Panc1 (cell line): ENCODE measurements around the gene DCLRE1B. TPM values are rescaled to one million over a fixed set of nuclear protein-coding genes. Genes with fewer than 3 reads are reported as not detected.

Source experiments
- ATAC-seq: fragments of 200-7000 bp; cut with Tn5 transposase; 2 replicates; pipeline ENCODE4 v1.9.1; 2020; ENCODE audit warnings: mild to moderate bottlenecking, moderate library complexity
- BruUV-seq: library from RNA; stranded (reverse); fragments of 400-500 nt; replicated peaks from 2 replicates; lab custom pipeline; 2021; lab: Mats Ljungman, UMichigan
- CTCF ChIA-PET: fragments of 300-600 bp; sonication (Branson Sonifier 250); formaldehyde crosslinking; loops from one replicate; lab custom pipeline; 2022; ENCODE audit warnings: antibody characterized with exemption; lab: Charles Lee
- POLR2A ChIA-PET: fragments of 300-600 bp; sonication (Branson Sonifier 250); formaldehyde crosslinking; loops from one replicate; lab custom pipeline; 2022; ENCODE audit warnings: antibody characterized with exemption; lab: Charles Lee
- DNase-seq: peaks from one replicate; pipeline ENCODE4 v3.0.0-alpha.2; 2010; ENCODE audit warnings: low read depth, low spot score
- H3K27ac ChIP-seq: 2 replicates; pipeline ENCODE4 v1.5.1; 2011; ENCODE audit warnings: mild to moderate bottlenecking, low read length, inconsistent platforms
- H3K27me3 ChIP-seq: fragments of 200-500 bp; sonication (Bioruptor generic); 2 replicates; pipeline ENCODE4 v1.6.0; 2014; ENCODE audit warnings: low read length, inconsistent platforms; ENCODE audit not compliant: control insufficient read depth, insufficient read depth
- H3K36me3 ChIP-seq: fragments of 200-500 bp; sonication (Bioruptor generic); 2 replicates; pipeline ENCODE4 v1.5.1; 2014; ENCODE audit warnings: inconsistent platforms, mild to moderate bottlenecking, low read length, moderate library complexity; ENCODE audit not compliant: control insufficient read depth, insufficient read depth
- H3K4me1 ChIP-seq: 2 replicates; pipeline ENCODE4 v1.5.1; 2011; ENCODE audit warnings: inconsistent platforms, mild to moderate bottlenecking, low read length, moderate library complexity; ENCODE audit not compliant: control insufficient read depth, insufficient read depth
- H3K4me3 ChIP-seq, 2 experiments: 2 replicates each; pipeline ENCODE4 v1.5.1; 2011 to 2012; ENCODE audit warnings: low read depth in 2 of 2, low read length in 2 of 2, mild to moderate bottlenecking in 2 of 2, inconsistent platforms in 1 of 2, moderate library complexity in 1 of 2
- H3K9me3 ChIP-seq: fragments of 200-500 bp; sonication (Bioruptor generic); 2 replicates; pipeline ENCODE4 v1.5.1; 2014; ENCODE audit warnings: low read depth, mild to moderate bottlenecking, inconsistent platforms, low read length, moderate library complexity; ENCODE audit not compliant: control insufficient read depth, insufficient read depth
- CTCF ChIP-seq: fragments of 450-650 bp; IDR thresholded peaks from 2 replicates; pipeline ENCODE4 v1.5.1; 2017; ENCODE audit warnings: mild to moderate bottlenecking
- POLR2AphosphoS5 ChIP-seq: IDR thresholded peaks from 2 replicates; pipeline ENCODE4 v1.6.1; 2012; ENCODE audit warnings: mild to moderate bottlenecking, low read depth, low read length, moderate library complexity
- REST ChIP-seq, 2 experiments: IDR thresholded peaks; 2 replicates each; pipeline ENCODE4 v1.6.1; 2011 to 2012; ENCODE audit warnings: low read depth in 2 of 2, control low read depth in 1 of 2, low read length in 1 of 2, mild to moderate bottlenecking in 1 of 2, moderate library complexity in 1 of 2; ENCODE audit not compliant: insufficient read depth in 1 of 2
- SIN3A ChIP-seq: IDR thresholded peaks from 2 replicates; pipeline ENCODE4 v1.6.1; 2012; ENCODE audit warnings: low read depth, mild to moderate bottlenecking, low read length, moderate library complexity, borderline replicate concordance; ENCODE audit not compliant: insufficient read depth
- TCF7L2 ChIP-seq: IDR thresholded peaks from 2 replicates; pipeline ENCODE4 v1.6.1; 2011; ENCODE audit warnings: mild to moderate bottlenecking, low read depth, low read length, inconsistent platforms
- in situ Hi-C: cut with HindIII; loops from 2 replicates; pipeline ENCODE4 v1.10.0; 2016; ENCODE audit warnings: low sequenced_read_pairs, low pct_unique_long_range_greater_than_20kb
- intact Hi-C: fragments of 100-400 bp; cut with micrococcal nuclease; formaldehyde crosslinking; loops from one replicate; pipeline ENCODE4 v1.10.0; 2022; ENCODE audit not compliant: unreplicated experiment
- total RNA-seq: library from RNA; stranded (reverse); gene quantifications from one replicate; pipeline ENCODE4 v1.2.1, GENCODE V29; 2021; ENCODE audit not compliant: unreplicated experiment

Gene DCLRE1B
- total RNA-seq, 1 experiment from 2014 or later: 8.6 TPM

- intact Hi-C loops: loop anchor here (2.0 kb wide), 1 partner anchor 26 kb away; the partner anchor contains the start of genes AP4B1 and DCLRE1B
- ChIA-PET POLR2A (interaction anchor here (0.5 to 0.7 kb wide), 4 partner anchors 25 to 248 kb away, joined by 3 to 5 read pairs (median 4); partner anchors contain the start of gene PHTF1), CTCF (interaction anchor here (0.6 kb wide), 1 partner anchor 33 kb away, joined by 12 read pairs; no protein-coding TSS in a partner anchor)
- Histone ChIP-seq H3K9me3 (no peaks in the 10 kb centered on the region), H3K27me3 (no peaks in the 10 kb centered on the region), H3K4me1 (peaks cover 15% of the 10 kb centered on the region), H3K27ac (peak overlapping the region; percentile 71), H3K36me3 (peaks cover 3% of the 10 kb centered on the region; the same call in 1 of the 2 replicates), H3K4me3 (peak overlapping the region; percentile 72 to 85)
- DNase-seq: no peak
- ATAC-seq: no peak; the same call in 1 of the 2 replicates
- TF ChIP-seq REST (IDR thresholded peaks at IDR 0.05; ENCODE audit: insufficient read depth in 1 of 2, low read depth in 2 of 2, low read length in 1 of 2) (no peak), POLR2AphosphoS5 (no peak), CTCF (no peak), SIN3A (no peak), TCF7L2 (no peak)
- in situ Hi-C loops: no loop called here
- no TSS peak for BruUV-seq
Observed at GRCh38 chr1:113930499-113931161, 25.5 kb downstream of the DCLRE1B start.

GRCh38 chr1:113931451-113931851 is 26.3 kb downstream of the DCLRE1B start:
- DNase-seq (no peak), ATAC-seq (no peak)
- TF ChIP-seq POLR2AphosphoS5 (no peak), SIN3A (no peak), TCF7L2 (no peak), CTCF (no peak), REST (IDR thresholded peaks at IDR 0.05; ENCODE audit: insufficient read depth in 1 of 2, low read depth in 2 of 2, low read length in 1 of 2) (no peak)
- no TSS peak for BruUV-seq
- Histone ChIP-seq H3K9me3 (no peaks in the 10 kb centered on the region), H3K27me3 (no peaks in the 10 kb centered on the region), H3K4me3 (peak overlapping the region in 1 of 2 experiments; percentile 85; a peak in 1 of 4 replicates), H3K36me3 (peaks cover 3% of the 10 kb centered on the region; the same call in 1 of the 2 replicates), H3K27ac (no peak overlapping the region), H3K4me1 (peaks cover 15% of the 10 kb centered on the region)
- in situ Hi-C loops: no loop called here
- CTCF ChIA-PET: no interaction called here
- intact Hi-C loops: loop anchor here (2.0 kb wide), 1 partner anchor 27 kb away; the partner anchor contains the start of genes AP4B1 and DCLRE1B
- POLR2A ChIA-PET: interaction anchor here (0.5 to 0.7 kb wide), 2 partner anchors 173 to 513 kb away, joined by 4 to 11 read pairs; no protein-coding TSS in a partner anchor
